CMK (cell line): Measurements from ENCODE around the gene BRSK2.

Experiments used
- DNase-seq: peaks from one replicate; pipeline ENCODE4 v3.0.0-alpha.2; 2010; ENCODE audit warnings: low read depth

The BRSK2 gene

DNA sequence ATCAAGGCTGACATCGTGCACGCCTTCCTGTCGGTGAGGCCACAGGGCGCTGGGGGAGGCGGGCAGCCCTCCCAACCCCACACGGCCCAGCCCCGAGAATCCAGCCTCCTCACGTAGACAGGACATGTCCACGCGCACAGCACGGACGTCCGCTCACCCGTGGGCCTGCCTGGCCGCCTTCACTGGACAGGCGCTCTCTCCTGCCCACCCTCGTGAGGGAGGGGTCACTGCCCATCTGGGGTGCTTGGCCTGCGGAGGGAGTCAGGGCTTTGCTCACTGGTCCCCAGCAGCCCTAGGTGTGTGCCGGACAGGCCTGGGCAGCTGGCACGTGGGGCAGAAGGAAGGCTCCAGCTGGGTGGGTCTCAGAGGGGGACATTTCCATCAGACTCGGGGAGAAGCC, 64.8 kb downstream of the BRSK2 start:
- DNase-seq: no peak

DNA sequence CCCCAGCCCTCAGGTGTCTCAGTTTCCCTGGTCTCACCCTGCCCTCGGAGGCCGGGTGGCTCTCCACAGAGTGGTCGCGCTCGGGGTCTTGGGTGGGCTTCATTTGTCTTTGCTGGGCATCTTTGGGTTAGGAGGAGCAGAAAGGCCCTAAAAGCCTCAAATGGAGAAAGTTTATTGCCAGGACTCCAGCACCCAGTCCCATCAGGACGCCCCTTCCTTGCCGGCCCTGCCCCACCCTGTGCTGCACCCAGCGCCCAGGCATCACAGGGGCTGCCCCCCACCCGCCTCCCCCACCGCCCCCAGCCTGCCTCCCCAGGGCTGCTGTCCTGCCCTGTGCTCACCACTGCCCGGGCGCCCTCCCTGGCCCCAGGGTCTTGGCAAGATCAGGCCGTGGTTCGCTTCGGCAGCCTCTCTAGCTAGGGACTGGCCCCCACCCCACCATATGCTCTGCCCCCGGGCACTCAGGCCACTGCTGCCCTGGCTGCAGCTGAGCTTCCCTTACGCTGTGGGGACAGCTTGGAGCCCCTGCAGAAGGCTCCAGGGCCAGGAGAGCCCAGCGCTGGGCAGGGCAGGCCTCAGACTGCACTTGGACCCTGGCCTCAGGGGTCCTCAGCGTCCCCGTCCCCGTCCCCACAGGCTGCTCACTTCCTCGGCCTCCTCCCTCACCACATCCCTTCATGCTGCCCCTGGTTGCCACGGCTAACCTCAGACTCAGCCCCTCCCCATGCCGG, 65.5 kb downstream of the BRSK2 start:
- no peak for DNase-seq

DNA sequence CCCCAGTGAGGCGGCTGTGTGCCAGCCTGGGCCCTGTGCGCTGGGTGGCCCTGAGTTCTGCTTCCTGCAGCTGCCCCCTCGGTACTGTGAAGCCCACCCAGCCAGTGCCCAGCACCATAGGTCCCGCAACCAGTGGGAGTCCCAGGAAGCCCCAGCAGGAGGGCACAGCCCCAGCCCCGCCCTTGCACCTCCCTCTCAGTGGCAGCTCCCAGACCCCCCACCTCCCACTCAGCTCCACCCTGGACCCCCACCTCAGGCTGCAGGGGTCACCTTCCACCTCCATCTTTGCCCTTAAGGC, 66.0 kb downstream of the BRSK2 start:
- DNase-seq: no peak

DNA sequence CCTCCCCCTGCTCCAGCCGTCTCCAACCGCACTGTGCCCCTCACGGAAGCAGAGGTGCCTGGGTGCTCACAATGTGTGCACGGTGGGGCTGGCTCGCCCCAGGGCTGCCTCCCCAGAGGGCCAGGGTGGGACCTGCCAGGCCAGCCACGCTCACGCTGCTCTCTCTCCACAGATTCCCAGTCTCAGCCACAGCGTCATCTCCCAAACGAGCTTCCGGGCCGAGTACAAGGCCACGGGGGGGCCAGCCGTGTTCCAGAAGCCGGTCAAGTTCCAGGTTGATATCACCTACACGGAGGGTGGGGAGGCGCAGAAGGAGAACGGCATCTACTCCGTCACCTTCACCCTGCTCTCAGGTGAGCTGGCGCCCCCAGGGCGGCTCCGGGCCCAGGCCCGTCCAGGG, 66.4 kb downstream of the BRSK2 start:
- no peak for DNase-seq

DNA sequence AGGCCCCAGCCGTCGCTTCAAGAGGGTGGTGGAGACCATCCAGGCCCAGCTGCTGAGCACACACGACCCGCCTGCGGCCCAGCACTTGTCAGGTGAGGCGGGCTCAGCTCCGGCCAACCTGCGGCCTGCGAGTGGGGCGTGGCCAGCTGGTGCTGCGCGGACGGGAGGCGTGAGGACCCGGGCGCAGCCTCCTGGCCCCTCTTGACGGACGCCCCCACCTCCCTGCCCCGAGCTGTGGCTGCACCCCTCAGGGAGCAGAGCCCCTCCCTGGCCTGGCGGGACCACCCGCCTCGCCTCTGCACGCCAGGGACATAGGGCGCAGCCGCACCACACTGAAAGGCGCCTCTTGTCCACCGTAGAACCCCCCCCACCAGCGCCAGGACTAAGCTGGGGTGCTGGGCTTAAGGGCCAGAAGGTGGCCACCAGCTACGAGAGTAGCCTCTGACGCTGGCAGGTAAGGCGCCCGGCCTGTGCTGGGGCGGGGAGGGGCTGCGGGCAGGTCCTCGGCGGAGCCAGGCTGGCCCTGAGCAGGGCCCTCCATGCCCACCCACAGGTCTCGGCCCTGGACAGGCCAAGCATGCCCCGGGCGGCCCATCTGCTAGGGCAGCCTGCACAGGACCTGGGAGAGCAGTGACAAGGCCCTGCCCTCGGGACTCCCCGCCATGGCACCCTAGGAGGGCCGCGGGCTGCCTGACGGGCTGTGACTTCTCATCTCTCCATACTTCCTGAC, 67.0 kb downstream of the BRSK2 start:
- no peak for DNase-seq

DNA sequence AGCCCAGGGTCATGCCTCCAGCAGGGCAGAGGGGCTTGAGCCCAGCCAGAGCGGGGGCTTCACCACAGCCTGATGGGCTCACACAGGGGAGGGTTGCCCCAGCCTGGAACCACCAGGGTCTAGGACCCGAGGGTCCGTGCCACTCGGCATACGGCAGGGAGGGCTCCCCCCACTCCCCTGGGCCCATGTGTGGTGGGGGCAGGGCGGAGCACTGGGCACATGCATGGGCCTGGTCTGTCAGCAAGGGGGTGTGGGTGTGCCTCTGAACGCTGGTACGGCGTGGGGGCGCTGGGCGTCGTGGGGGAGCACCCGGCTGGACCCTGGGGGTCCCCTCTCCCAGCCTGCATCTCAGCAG, 67.6 kb downstream of the BRSK2 start:
- no peak for DNase-seq

DNA sequence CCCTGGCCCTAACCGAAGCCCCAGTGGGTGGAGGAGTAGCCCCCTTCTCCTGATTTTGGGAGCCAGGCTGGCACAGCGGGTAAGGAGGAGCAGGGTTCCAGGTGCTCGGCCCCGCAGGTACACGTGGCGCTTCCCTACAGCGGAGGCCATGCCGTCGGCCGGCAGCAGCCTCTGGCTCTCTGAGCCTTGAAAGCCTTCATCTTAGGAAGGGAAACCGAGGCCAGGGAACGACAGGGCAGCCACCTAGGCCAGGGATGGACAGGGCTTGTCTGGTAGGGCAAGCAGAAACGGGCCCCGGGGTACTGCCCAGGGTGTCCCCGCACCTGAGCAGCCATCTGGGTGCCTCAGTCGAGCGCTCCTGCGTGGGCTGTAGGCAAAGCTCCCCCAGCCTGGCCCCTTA, 68.1 kb downstream of the BRSK2 start:
- DNase-seq: no peak

DNA sequence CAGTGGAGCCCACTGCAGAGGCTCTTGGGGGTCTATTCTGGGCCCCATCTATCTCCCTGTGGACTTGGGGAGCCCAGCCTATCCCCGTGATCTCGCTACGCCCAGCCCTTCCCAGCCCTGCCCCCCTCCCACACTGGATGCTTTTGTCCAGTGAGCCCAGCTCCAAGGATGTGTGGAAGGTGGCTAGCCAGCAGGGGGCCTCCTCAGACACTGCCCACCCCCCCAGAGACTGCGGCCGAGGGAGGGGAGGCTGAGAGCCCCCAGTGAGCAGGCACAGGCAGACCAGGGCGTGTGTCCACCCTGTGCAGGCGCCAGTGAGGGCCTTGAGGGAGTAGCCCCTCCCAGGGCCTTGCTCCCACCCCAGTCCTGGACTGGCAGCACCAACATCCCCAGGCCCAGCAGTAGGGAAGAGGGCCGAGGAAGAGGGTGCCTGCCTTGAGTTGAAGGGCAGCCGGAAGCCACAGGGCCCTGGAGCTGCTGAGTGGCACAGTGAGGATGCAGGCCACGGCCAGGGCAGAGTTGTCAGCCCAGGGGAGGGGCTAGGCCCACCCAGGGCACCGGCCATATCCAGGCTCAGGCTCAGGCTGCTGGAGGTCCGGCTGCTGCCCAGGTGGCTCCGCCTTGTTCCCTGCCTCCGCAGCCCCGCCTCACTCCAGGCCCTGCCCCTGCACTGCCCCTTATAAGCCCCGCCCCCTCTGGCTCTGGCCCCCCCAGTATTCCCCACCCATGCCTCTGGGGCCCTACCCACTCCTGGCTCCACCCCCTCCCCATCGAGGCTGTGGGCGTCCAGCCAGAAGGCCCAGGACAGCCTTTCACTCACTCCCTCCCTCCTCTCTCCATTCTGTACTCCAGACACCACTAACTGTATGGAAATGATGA, 68.8 kb downstream of the BRSK2 start:
- no peak for DNase-seq

DNA sequence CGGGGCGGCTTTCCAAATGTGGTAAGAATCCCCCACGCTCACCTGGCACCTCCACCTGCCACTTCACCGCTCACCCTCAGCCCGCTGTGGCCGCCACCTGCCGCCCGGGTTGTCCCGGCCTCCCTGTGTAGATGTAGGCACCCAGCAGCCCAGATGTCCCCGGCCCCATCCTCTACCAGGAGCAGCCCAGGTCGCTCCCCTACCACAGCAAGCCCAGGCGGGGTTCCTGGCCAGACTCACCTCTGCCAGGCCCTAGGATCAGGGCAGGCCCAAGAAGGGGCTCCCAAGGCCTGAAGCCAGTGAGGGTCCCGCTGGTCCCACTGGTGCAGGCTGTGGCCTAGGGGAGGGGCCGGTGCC, 69.5 kb downstream of the BRSK2 start:
- no peak for DNase-seq

DNA sequence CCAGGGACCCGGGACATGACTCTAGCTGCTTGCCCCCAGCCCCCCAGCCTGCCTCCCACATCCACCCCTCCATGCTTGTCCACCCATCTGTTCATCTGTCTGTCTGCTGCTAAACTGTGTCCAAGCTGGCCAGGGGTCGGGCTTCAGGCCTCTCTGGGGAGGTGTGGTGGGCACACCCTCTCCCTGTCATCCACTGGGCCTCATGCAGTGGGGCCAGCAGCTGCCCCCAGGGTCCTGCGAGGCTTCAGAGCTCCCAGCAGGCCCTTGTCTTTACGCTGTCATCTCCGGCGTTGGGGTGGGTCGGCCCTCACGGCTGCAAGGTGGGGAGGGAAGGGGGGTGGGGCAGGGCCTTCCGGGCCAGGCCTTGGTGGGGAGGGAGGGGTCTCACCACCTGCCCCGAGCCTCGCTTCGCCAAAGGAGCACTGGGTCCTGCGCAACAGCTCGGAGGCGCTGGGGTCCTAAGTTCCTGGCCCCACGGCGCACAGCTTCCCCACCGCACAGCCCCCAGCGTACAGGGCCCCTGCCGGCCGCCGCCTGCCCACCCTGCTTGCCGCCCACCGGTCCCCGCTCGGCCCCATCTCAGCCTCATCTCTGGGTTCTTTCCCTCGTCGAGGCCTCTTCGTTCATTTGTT, 70.1 kb downstream of the BRSK2 start:
- DNase-seq: no peak

DNA sequence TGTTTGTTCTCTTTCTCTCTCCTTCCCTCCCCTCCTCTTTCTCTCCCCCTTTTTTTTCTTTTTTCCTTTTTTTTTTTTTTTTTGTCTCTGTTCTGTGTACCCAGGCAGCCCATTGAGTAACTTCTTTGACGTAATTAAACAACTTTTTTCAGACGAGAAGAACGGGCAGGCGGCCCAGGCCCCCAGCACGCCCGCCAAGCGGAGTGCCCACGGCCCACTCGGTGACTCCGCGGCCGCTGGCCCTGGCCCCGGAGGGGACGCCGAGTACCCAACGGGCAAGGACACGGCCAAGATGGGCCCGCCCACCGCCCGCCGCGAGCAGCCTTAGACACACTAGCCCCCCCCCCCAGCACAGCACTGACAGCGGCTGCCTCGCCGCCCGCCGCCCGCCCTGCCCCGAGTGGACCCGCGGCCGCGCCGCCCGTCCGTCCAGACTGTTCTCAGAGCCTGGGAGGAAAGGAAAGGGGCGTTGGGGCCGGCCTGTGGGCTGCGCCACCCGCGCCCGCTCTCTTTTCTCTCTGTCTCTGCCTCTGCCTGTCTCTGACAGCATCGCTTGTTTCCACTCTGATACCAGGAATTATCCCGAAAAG, 70.8 kb downstream of the BRSK2 start:
- no peak for DNase-seq

DNA sequence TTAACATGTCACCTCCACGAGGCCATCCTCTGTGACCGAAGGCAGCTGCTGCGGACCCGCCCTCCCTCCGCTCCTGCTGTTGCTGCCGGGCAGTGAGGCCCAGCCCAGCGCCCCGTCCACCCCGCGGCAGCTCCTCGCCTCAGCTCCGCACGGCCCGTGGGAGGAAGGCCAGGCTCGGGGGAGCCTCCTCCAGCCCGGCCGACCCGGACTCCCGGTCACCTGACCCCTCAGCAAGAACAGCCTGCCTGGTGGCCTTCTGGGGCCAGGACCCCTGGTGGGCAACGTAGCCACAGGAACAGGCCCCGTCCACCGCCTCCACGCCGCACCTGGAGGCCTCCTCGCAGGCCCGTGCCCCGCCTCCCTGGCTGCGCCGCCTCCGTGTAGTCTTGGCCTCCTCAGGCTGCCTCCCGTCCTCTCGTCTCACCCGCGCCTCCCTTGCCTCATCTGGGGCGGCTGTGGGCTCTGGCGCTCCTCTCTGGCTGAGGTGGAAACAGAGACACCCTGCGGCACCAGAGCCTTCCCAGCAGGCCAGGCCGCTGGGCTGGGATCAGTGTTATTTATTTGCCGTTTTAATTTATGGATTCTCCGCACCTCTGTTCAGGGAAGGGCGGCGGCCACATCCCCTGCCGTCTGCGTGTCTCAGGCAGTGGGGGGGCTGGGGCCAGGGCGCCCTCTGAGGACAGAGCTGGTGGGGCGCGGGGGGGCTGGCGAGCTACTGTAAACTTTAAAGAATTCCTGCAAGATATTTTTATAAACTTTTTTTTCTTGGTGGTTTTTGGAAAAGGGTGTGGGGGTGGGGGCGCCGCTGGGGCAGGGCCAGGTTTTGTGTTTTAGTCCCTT, 71.5 kb downstream of the BRSK2 start:
- no peak for DNase-seq

DNA sequence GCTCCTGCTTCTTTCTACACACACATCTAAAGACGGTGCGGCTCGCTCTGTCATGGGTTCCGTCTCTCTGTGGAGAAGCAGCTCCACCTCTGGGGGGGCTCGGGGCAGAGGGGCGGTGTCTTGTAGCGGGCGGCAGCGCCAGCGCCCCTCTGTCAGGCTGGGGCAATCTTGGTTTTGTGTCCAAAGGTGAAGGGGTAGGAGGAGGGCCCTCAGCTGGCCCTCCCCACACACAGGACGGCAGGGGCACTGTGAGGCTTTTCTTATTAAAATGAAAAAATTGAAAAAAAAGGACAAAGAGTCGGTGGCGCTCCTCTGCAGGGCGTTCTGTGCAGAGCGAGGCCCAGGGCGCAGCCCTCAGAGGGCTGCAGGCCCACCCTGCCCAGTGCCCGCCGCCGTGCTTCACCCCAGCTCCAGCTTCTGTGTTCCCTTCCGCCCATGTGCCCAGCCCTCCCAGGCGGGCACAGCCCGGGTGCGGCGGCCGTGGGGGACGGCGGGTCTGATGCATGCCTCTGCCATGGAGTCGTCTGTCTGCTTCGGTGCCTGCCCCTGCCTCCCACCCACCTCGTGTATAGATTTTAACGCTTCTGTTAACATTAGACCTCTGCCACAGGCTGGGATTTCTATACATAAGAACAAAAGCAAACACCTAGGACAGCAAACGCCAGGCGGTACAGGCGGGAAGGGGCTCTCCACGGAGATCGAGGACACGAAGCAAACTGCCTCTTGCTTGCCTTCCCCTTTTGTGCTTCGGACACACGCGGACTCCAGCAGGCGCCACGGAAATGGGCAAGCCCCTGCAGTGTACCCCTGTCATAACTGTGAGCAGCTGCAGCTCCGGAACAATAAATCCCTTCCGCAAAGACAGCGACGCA, 72.3 kb downstream of the BRSK2 start:
- DNase-seq: no peak

DNA sequence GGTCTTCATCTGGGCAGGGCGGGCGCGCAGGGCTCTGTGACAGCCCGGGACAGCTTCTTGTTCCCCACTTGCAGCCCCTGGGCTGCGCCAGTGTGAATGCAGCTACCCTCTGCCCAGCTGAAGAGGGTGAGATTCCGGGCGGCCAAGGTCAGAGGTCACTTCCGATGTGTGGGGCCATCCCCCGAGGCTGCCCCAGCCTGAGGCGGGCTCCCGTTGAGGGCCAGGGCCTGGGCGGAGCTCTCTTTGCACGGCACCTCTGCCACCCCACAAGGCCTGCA, 72.9 kb downstream of the BRSK2 start:
- DNase-seq: no peak

DNA sequence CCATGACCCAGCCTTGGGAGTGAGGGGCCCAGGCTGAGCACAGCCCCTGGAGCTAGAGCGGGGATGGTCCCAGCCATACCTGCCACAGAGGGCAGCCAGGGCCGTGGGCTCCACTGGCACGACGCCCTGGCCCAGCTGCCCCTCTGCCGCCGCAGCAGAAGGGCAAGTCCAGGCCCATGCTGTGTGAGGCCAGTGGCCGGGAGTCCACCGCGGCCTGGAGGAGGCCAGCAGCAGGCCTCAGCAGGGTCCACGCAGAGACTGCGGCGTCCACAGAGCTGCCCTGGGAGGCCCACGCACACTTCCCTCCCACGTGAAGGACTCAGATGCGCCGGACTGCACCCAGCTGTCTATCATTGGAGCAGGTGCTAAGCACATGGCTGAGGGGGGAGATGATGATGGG, 73.3 kb downstream of the BRSK2 start:
- no peak for DNase-seq

DNA sequence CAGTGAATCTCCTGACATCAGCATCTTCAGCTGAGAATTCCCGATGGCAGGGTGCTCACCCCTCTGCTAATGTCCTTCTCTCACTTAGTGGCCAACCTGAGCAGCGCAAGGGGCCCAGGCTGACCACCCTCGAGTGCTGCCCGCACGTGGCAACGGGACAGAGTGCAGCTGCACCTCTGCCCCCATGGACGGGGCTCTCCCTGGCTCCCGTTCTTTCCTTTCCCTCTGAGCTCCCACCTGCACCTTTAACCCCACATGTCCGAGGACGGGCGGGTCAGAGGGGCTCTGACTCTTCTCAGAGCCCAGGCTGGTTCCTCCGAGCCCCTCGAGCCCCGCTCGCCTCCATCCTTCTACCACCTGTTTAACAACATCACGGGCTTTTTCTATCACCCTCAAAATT, 77.0 kb downstream of the BRSK2 start:
- DNase-seq: no peak

DNA sequence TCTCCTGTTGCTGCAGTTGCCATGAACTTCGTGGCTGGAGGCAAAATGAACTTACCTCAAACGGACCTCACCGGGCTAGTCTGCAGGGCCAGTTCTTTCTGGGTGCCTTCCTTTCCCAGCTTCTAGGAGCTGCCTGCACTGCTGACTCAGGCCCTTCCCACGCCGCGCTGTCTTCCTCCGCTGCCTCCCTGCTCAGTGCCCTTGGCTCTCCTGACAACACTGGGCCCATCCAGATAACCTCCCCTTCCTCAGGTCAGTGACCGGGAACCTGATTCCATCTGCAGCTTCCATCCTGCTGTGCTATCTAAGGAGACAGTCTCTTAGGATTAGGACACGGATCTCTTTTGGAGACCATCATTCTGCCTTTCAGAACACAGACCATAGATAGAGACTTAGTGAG, 77.5 kb downstream of the BRSK2 start:
- DNase-seq: no peak

DNA sequence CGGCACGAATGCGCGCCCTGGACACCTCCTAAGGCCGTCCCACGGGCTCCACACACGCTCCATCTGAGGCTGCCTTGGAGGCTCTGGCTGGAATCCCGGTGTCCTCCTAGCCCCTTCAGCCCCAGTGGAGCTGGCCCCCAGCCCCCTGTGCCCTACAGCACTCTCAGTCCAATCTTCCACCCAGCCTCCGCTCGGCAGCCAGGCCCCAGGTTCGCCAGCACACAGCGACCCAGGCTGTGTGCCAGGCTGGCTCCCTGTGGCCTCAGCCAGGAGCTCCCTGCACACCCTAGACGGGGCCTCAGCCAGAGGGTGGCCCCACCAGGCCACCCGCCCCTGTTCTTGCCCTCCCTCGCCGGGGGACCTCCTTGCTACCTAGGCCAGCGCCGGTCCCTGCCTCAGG, 78.3 kb downstream of the BRSK2 start:
- no peak for DNase-seq

DNA sequence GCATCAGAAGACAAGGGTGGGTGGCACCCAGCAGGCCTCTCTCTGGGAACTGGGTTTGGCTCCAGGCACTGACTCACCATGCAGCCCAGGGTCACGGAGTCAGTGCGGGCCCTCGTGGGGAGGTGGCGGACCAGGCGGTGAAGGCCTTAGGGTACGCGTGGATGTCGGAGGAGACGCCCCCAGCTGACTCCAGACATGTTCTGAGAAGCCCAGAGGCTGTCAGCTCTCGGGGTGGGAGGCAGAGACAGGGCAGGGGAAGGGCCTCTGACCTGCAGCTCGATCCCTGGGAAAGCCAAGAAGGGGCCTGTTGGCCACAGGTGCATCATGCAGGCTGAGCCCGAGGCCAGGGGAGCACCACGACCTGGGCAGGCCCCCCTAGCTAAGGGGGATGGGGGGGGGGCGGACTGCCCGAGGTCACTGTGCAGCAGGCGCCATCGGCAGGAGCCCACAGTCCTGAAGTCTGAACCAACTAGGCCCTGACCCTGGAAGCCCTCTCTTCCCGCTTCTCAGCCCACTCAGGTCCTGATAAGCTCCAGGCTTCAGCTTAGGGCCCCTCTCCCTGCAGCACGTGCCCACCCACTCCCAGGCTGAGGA, 78.8 kb downstream of the BRSK2 start:
- DNase-seq: no peak

DNA sequence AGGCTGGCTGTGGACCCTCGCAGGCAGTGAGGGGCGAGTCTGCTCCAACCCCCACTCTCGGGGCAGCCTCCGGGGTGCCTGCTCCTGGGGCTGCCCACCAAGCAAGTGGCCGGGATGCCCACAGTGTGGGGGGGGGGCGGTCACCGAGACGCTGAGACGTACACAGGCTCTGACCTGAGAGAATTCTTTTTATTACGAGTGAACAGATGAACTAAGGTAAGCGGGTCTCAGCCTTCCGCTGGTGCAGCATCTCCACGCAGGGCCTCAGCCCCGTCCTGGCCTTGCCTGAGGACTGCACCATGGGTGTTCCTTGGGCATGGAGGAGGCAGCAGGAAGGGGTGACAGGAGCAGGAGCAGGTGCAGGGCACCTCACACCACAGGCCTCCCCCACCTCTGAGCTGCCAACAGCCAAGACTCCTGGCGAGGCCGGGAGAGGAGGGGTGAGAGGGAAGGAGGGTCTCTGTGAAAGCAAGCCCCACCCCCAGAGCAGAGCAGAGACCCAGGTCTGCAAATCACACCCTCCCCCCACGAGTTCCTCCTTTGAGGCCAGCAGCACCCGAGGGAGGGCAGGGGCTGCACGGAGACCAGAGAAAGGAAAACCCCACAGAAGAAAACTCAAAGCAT, 79.7 kb downstream of the BRSK2 start:
- no peak for DNase-seq
